Right lobe of liver (tissue), 4 donors: Measurements from ENCODE around the gene PTCRA.

Source experiments
- POLR2A ChIP-seq: fragments of 450-650 bp; IDR thresholded peaks from one replicate; pipeline ENCODE4 v1.6.1; 2017; ENCODE audit warnings: antibody characterized with exemption, mild to moderate bottlenecking
- TF ChIP-seq, protein P1 (sequence below), 4 donors: fragments of 200-600 bp in 3 of 4; fragments of 450-650 bp in 1 of 4; IDR thresholded peaks; one replicate each; pipeline versions ENCODE4 v1.5.1 to v1.8.0; 2016 to 2022; ENCODE audit warnings: antibody characterized with exemption in 4 of 4, mild to moderate bottlenecking in 2 of 4
- donor health status: DM: no; HTN: no; CAD: no.
- donor health status: DM: no; HTN: no; CAD: no.
- donor health status: DM: no; HTN: yes; CAD: no.

DNA sequence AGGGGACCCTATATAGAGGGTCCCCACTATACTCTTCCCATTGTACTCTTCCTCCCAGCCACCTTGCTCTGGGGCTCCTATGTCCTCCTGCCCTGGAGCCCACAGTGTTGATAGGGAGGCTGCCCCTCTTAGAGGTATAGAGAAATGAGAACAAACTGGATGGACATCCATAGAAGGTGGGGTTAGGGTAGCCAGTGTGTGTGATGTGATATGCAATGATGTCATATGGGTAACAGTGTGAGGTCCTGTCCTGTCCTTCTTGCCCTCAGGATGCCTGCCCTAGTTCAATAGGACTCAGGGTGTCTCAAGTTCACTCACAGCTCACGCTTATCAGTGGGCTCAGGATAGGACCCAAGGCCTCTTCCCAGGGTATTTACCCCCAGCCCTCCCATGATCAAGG lies 435 bp downstream of the PTCRA start:
- TF ChIP-seq, protein P1, sequence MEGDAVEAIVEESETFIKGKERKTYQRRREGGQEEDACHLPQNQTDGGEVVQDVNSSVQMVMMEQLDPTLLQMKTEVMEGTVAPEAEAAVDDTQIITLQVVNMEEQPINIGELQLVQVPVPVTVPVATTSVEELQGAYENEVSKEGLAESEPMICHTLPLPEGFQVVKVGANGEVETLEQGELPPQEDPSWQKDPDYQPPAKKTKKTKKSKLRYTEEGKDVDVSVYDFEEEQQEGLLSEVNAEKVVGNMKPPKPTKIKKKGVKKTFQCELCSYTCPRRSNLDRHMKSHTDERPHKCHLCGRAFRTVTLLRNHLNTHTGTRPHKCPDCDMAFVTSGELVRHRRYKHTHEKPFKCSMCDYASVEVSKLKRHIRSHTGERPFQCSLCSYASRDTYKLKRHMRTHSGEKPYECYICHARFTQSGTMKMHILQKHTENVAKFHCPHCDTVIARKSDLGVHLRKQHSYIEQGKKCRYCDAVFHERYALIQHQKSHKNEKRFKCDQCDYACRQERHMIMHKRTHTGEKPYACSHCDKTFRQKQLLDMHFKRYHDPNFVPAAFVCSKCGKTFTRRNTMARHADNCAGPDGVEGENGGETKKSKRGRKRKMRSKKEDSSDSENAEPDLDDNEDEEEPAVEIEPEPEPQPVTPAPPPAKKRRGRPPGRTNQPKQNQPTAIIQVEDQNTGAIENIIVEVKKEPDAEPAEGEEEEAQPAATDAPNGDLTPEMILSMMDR (IDR thresholded peaks at IDR 0.05) = no peak
- TF ChIP-seq POLR2A = no peak
